OCI-M1 (cell line): ENCODE measurements around the gene RAX.

Experiments
- DNase-seq: peaks from one replicate; lab custom pipeline; 2025; lab: John Stamatoyannopoulos, UW

The RAX gene

DNA sequence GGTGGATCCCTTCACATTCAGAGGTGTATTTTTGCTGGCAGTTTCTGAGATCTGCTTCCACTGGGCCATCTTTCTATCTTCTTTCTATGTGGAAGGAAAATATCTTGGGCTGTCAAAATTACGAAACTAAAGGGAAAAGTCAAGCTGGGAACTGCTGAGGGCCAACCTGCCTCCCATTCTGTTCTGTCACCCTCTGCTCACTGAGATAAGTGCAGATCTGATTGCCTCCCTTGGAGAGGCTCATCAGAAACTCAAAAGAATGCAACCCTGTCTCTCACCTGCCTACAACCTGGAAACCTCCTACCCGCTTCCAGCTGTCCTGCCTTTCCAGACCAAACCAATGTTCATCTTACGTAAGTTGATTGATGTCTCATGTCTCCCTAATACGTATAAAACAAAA lies 26.5 kb downstream of the RAX start:
- DNase-seq: no peak

DNA sequence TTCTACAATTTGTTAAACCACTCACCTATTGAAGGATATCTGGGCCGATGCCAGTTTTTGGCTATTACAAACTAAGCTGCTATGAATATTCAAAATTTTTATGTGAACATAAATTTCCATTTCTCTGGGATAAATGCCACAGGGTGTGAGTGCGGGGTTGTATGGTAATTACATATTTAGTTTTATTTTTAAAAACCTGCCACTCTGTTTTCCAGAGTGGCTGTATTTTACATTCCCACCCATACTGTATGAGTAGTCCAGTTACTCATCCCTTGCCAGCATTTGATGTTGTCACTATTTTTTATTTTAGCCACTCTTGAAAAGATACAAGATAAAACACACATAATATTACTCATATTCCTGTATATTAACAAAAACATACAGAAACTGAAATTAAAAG lies 30.3 kb downstream of the RAX start:
- DNase-seq: no peak

DNA sequence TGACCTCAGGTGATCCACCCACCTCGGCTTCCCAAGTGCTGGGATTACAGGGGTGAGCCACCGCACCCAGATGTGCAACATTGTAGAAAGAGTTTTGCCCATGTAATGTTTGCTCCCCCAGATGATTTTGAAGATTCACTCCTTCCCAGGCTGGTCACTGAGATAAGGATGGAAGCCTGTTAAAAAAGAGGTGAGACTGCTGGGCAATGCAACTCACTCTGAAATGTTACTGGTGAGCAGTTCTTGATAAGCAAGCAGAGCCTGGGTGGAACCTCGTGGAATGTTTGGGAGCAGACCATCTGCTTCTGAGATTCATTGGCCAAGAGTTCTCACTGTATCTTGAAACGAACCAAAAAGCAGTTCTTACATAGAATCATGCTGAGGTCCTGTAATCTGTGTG lies 33.6 kb downstream of the RAX start:
- peak; percentile 30 for DNase-seq

DNA sequence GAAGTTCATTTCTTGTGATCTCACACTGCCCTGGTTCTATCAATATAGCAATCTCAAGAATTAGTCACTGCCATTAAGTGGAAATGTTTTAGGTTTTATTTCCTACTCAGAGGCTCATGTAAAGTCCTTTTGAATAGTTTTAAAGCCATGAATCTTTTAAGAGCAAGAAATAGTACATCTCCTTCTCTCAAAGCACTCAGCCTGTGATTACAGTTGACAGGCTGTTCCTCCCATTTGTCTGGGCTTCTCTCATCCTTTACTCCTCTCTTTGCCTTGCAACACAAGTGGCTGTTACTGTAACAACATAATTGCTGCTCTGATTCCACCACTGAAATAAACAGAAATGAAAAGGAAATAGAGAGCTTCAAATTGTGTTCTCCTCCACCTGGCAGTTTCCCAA lies 34.9 kb downstream of the RAX start:
- DNase-seq: no peak

DNA sequence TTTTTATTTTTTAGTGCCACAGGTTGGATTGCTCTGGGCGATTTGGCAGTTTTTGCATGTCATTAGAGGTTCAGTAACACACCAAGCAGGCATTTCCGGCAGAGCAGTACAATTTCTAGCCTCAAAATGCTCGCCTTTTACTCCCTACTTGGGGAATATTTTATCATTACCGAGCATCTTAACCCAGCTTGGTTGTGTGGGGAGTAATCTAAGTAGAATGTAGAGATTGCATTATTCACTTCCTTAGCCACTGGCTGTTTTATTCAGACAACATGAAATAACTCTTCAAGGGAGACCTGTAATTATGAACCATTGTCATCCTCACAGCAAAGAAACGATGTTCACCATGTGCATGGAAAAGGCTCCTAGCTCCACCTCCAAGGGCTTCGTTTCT lies 40.2 kb downstream of the RAX start:
- no peak for DNase-seq

DNA sequence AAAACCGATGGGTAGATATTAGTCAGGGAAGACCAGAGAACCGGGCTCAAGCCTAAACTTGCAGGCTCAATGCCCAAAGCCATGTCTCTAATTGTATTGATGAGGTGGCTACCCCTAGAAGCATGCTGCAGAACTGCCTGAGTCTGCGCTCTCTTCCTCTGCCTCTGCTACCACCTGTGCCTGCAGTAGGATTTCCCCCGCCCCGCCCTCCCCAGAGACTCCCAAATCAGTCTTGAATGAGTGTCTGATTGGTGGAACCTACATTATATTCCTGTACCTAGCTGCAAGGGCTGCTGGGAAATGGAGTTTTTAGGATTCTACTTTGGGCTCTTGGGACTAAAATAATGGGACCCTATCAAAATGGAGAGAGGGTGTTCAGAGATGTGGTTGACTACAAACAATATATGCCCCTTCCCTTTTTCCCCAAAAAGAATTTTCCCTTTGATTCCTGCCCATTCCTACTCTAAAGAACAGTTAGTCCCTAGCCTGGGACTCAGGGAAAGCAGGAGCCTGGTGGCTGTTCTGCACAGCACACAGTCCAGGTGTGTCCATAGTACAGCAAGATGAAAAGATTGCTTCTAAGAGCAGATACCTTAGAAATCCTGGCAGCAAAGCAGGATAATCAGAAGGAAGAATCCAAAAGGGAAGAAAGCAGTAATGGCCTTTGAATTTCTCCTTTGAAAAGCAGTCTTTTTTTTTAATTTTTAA lies 40.8 kb downstream of the RAX start:
- no peak for DNase-seq

DNA sequence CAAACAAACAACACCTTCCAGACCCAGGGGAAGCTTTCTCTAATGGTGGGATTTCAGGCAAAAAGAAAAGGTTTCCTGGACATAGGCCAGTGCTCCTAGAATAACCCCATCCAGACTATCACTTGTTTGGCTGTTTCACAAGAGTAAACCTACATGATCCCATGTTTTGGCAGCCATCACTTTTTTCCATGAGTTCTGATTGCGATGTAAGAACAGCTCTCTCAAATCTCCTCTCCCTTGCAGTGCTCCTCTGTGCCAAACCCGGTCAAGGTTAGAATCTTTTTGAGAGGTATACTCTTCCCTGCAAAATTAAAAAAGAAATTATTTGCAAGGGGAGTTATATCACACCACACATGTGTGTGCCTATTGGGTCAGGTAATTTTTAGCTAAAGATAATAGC lies 41.4 kb downstream of the RAX start:
- no peak for DNase-seq

DNA sequence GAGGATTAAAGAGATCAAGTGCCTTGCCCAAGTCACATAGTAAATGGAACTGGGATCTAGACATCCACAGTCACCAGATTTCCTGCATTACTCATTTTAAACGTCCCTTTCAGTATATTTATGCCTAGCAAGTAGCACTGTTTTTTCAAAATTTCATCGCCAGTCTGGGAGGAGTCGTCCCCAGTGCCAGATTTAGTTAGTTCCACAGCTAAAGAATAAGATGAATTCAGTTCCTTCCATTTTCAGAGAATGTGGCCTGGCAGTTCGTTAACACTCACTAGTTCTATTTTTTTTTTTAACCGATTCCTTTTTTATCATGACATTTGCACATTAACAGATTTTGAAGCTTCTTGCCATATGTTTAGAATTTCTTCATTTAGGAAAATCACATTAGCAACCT lies 42.1 kb downstream of the RAX start:
- no peak for DNase-seq

DNA sequence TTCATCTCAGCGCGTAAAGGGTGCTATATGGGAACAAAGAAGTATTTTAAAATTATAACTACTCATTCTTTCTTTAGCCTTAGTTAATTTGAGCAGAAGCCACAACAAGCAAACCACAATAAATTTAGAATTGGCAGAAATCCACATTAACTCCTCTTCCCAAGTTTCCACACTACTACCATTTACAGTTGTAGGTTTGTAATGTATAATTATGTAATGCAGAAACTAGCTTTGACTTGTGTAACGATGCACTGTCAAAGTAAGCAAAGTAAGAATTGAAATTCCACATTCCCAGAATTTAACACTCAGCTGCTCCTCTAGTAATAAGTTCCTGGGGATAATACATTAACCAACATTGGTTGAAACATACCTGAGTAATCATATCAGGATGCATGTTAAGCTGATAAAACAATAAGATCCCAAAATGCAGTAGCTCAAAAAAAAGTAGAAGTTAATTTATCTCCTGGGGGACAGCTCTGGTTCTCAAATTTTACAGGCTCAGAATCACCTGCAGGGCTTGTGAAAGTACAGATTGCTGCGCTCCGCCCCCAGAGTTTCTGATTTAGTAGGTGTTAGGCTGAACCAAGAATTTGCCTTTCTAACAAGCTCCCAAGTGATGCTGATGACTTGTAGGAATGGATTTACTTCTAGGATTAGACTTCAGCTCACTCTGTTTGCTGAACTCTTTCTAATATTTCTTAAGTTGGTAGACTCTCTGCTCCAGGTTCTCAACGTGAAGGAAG lies 43.4 kb downstream of the RAX start:
- no peak for DNase-seq

DNA sequence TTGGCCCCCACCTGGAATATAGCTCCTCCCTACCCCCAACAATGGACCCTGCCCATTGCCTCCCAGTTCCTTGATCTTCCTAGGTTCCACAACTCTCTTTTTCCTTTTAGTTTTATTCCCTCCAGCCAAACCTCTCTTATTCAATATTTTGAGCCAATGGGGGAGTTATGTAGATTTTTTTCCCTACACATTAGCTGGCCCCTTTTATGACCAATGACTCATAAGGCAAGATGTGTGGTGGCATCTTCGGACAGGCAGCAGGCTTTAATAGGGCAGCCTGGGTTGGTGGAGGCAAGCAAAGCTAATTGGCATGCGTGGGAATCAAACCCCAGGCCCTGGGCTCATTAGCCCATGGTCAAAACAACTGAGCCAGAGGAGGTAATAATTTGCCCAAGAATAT lies 44.1 kb downstream of the RAX start:
- no peak for DNase-seq

DNA sequence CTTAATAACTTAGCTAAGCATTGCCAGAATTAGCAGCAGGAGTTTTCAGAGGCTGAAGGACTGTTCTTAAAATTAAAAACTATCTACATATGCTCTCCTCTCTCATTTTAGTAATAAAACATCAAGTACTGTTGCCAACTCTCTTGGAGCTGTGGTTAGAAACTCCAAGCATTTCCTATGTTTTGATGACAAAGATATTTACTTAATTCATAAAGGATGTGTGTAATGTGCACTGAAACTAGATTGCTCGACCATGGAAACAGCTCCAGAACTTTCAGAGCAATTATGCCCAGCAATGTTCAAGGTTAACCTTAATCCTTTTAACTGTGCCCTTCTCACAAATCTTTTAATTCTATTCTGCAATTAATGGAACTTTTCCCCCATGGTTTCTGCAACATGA lies 44.9 kb downstream of the RAX start:
- DNase-seq: no peak

DNA sequence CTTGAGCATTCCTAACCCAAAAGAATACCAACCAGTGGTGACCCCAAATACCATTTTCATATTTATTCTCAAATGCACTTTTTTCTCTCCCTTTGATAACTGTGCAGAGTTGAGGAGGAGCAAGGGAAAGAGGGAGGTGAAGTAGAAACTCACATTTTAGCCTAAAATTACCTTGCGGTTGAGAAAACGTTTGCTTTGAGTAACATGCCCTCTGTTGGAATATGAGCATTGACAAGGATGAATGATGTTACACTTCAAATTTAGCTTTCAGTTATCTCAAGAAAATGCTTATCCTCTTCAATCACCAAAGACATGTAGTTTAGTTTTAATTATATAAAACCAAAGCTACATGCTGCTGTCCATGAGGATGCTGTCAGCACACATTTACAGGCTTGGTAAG lies 50.9 kb downstream of the RAX start:
- DNase-seq: no peak

DNA sequence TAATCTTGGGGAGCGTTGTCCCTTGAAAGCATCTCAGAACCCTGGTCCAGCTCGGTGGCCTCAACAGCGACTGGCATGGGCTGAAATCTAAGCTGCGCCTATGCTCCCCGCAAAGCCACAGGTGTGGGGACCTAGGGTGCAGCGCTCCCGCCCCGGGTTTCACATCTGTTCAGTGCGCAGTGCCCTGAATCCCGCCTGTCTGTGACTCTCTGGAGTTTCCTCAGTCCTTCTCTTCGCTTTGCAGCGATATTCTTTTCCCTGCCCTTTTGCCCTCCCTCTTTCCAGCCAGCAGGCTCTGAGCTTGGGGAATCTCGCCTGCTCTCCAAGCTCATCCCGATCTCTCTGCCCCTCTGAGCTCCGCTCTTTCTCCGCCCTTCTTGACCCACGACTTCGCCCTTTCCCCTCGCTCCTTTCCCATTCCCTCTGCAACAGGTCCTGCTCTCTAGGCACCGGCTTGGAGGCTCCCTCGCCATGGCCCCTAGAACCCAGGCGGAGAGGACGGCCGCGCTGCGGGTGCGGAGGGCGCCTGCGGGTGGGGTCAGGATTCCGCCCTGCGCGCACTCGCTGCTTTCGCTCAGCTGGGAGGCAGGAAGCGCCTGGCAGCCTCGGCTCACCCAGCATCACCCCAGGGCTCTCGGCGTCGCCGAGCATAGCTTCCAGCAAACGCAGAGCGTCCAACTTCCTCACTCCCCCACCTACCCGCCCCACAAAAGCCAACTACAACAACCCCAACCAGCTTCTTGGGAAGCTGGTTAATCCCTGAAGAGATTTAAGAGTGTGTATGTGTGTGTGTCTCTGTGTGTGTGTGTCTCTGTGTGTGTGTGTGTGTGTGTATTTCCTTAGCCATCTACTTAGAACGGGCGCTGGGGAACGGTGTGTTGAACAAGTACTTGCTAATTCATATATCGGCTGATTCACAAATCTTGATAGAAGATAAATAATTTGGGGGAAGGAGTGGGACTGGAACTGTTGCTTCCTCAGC lies 52.2 kb downstream of the RAX start:
- no peak for DNase-seq

DNA sequence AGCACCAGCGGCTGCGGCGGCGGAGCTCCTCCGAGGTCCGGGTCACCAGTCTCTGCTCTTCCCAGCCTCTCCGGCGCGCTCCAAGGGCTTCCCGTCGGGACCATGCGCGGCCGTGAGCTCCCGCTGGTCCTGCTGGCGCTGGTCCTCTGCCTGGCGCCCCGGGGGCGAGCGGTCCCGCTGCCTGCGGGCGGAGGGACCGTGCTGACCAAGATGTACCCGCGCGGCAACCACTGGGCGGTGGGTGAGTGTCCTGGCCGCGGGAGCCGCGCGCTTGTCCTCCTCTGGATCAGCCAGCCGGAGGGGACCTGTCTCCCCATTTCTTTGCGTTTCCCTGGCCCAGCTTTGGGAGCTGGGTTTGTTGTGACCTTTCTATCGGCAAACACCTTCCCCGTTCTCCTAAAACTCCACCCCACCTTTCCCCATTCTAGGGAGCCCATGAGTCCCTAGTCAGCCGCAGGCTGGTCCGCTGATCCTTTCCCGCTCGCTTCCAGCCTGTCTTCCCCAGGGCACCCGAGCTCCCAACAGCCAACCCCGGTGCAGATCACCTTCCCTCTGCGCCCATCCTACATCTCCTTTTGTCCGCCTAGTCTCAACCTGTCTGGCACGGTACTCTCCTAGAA lies 53.0 kb downstream of the RAX start:
- no peak for DNase-seq

DNA sequence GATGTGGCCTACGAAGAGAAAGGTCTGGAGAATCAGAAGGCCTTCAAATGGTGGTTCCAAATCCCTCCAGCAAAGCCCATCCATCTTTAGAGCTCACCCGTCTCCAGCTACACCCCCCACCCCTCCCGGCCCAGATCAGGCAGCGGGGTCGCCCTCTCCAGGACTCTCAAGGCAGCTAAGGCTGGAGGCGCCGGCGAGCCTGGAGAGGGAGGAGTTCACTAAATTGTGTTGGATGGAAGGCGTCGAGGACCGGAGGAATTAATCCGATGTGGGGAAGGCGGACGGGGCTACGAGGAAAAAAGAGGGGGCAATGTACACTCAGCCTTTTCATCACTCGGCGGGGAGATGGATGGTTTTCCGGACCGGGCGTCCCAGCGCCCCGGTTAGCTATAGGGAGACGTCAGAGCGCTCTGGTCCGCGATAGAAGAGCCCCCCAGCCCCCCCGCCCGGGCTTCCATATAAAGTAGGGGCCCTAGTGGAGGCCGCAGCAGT lies 53.5 kb downstream of the RAX start, which contains the start of gene GRP:
GRP (plus strand) TSS at position 487 of the 492 bp plus-strand sequence. CDS start 108 bp downstream, outside the sequence.
- DNase-seq: no peak

DNA sequence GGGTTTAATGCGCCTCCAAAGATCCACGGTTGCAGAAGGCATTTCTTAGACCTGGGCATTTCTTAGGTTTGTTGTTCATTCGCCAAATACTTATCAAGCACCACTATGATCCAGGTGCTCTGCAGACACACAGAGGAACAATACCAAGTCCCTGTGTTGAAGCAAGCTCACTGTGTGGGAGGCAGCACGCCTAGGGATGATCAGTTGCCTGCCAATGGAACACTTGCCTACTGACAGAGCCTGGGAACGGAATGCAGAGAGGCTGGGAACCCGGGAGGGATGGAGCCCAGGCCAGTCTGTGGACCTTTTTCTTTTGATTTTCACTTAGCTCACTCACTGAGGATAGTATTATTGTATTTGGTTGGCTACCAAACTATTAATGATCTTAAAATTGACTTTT lies 55.2 kb downstream of the RAX start:
- no peak for DNase-seq
